Endothelial cell (in vitro differentiated cells): ENCODE data around the gene NHERF1. TPM values are rescaled to one million over a fixed set of nuclear protein-coding genes. Genes with fewer than 3 reads are reported as not detected.

Source experiments
- DNase-seq: peaks from one replicate; pipeline ENCODE4 v3.0.0; 2021; ENCODE audit warnings: low spot score
- H3K27ac Mint-ChIP-seq: one replicate; pipeline ENCODE4 v1.8.0; 2021; ENCODE audit warnings: mixed read lengths, inconsistent platforms; ENCODE audit not compliant: unreplicated experiment
- H3K27me3 Mint-ChIP-seq: one replicate; pipeline ENCODE4 v1.8.0; 2021; ENCODE audit warnings: mild to moderate bottlenecking, moderate library complexity, mixed read lengths, inconsistent platforms; ENCODE audit not compliant: unreplicated experiment
- H3K36me3 Mint-ChIP-seq: one replicate; pipeline ENCODE4 v1.8.0; 2021; ENCODE audit warnings: mild to moderate bottlenecking, low read depth, mixed read lengths, inconsistent platforms; ENCODE audit not compliant: unreplicated experiment
- H3K4me1 Mint-ChIP-seq: one replicate; pipeline ENCODE4 v1.8.0; 2021; ENCODE audit warnings: mild to moderate bottlenecking, mixed read lengths, inconsistent platforms; ENCODE audit not compliant: unreplicated experiment
- H3K4me3 Mint-ChIP-seq: one replicate; pipeline ENCODE4 v1.8.0; 2021; ENCODE audit warnings: mild to moderate bottlenecking, mixed read lengths, inconsistent platforms; ENCODE audit not compliant: unreplicated experiment
- H3K9me3 Mint-ChIP-seq: one replicate; pipeline ENCODE4 v1.8.0; 2021; ENCODE audit warnings: mixed read lengths, inconsistent platforms; ENCODE audit not compliant: unreplicated experiment
- CTCF ChIP-seq: fragments of 200-600 bp; sonication (generic); IDR thresholded peaks from one replicate; pipeline ENCODE4 v1.5.0; 2021; ENCODE audit warnings: antibody characterized with exemption; ENCODE audit not compliant: unreplicated experiment
- total RNA-seq: library from RNA; stranded (reverse); fragmentation: NEBNext Ultra II Directional; extraction: Animal tissue kit (Norgen Biotek cat#: 25700); gene quantifications from one replicate; pipeline ENCODE4 v1.2.1, GENCODE V29; 2021; ENCODE audit not compliant: unreplicated experiment

NHERF1 gene
- total RNA-seq, 1 donor from 2014 or later = 30.5 TPM

- TF ChIP-seq CTCF = no peak
- no peak overlapping the region for H3K4me3 Mint-ChIP-seq
- H3K36me3 Mint-ChIP-seq = peaks cover 7% of the 10 kb centered on the region
- H3K4me1 Mint-ChIP-seq = peaks cover 3% of the 10 kb centered on the region
- peaks cover 13% of the 10 kb centered on the region for H3K27me3 Mint-ChIP-seq
- DNase-seq = no peak
- no peaks in the 10 kb centered on the region for H3K9me3 Mint-ChIP-seq
- no peak overlapping the region for H3K27ac Mint-ChIP-seq
Measured at GRCh38 chr17:74764751-74765286, 16.4 kb downstream of the NHERF1 start.

GRCh38 chr17:74766413-74766812 lies 18.0 kb downstream of the NHERF1 start:
- Mint-ChIP-seq H3K36me3 (peaks cover 10% of the 10 kb centered on the region), H3K27me3 (peaks cover 8% of the 10 kb centered on the region), H3K4me3 (no peak overlapping the region), H3K4me1 (no peaks in the 10 kb centered on the region), H3K9me3 (no peaks in the 10 kb centered on the region), H3K27ac (no peak overlapping the region)
- no peak for TF ChIP-seq CTCF
- DNase-seq = no peak

- no peaks in the 10 kb centered on the region for H3K9me3 Mint-ChIP-seq
- peaks cover 14% of the 10 kb centered on the region for H3K36me3 Mint-ChIP-seq
- TF ChIP-seq CTCF = no peak
- H3K27ac Mint-ChIP-seq = no peak overlapping the region
- no peaks in the 10 kb centered on the region for H3K4me1 Mint-ChIP-seq
- peaks cover 8% of the 10 kb centered on the region for H3K27me3 Mint-ChIP-seq
- H3K4me3 Mint-ChIP-seq = no peak overlapping the region
- no peak for DNase-seq
Measured at GRCh38 chr17:74767111-74767516, 18.7 kb downstream of the NHERF1 start.

- Mint-ChIP-seq H3K9me3 (no peaks in the 10 kb centered on the region), H3K36me3 (peaks cover 20% of the 10 kb centered on the region), H3K4me3 (peak overlapping the region; percentile 69), H3K27ac (no peak overlapping the region), H3K4me1 (no peaks in the 10 kb centered on the region), H3K27me3 (peaks cover 8% of the 10 kb centered on the region)
- TF ChIP-seq CTCF = no peak
- no peak for DNase-seq
Measured at GRCh38 chr17:74768069-74768762, 19.8 kb downstream of the NHERF1 start.

GRCh38 chr17:74768763-74769114 lies 20.3 kb downstream of the NHERF1 start:
- no peak overlapping the region for H3K27ac Mint-ChIP-seq
- peaks cover 20% of the 10 kb centered on the region for H3K36me3 Mint-ChIP-seq
- no peak for TF ChIP-seq CTCF
- no peaks in the 10 kb centered on the region for H3K9me3 Mint-ChIP-seq
- H3K27me3 Mint-ChIP-seq = peaks cover 8% of the 10 kb centered on the region
- H3K4me1 Mint-ChIP-seq = peaks cover 1% of the 10 kb centered on the region
- no peak for DNase-seq
- H3K4me3 Mint-ChIP-seq = peak overlapping the region; percentile 69
